ENCODE results near the gene CLDN9. TPM values are rescaled to one million over a fixed set of nuclear protein-coding genes. Genes with fewer than 3 reads are reported as not detected.

CLDN9 gene
- 2.3 TPM for total RNA-seq
- long read RNA-seq, partial matches to known transcripts, result 0 of 2 reads
- long read RNA-seq, other reads (novel, unspliced or antisense), result 0 of 2 reads

DNA sequence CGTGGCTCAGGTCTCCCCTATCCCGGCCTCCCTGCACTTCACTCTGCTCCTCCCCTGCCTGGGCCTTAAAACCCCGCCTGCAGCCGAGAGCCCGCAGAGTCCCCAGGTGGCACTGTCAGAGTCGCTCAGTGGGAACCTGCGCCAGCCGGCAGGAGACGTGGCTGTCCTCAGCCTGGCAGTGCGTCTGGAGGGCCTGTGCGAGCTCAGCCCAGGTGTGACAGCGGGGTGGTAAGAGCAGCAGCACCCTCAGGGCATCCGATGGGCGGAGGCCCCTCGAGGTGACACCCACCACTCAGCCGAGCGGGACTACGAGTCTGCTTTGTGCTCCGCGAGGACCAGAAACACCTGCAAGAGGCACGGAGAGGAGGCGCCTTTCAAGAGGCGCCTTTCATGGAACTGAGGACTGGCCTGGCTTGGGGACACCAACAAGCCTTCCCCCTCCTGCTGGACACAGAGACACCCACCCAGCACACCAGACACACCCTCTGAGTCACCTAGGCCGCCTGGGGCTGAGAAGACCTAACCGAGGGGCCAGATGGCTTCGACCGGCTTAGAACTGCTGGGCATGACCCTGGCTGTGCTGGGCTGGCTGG, at the start of gene CLDN9:
Gene CLDN9 (plus strand): TSS at position 96 of the 593 bp plus-strand sequence. CDS start 440 bp downstream, at position 536.
- intact Hi-C loops (cut with DNase I), result no loop called here
- no peak for DNase-seq (ENCODE audit: low spot score)

DNA sequence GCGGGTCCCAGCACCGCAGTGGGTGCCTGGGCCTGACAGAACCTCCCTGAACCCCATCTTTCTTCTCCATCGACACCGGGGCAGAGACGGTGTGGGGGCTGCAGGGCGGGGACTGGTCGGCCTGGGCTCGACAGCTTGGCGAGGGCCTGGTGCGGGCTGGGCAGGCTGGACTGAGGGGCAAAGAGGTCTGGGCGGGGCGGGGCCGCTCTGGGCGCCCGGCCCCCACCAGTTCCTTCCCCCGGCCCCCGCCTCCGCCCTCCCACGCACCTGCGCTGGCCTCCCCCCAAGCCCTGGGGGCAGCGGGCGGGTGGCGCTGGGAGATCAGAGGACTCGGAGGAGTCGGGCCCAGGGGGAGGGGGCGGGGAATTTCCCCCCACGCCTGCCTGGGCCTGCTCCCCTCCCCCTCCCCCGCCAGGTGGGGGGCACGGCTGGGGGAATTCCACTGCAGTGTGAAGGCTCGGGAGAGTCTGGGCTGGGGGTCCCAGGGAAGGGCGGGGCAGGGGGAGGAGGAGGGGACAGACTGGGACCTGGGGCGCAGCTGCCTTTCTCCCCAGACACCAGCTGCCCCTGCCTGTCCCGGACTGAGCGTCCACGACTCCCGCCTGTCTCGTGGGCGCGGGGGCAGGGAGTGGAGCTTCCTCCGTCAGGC, 49.5 kb upstream of the CLDN9 start:
- intact Hi-C loops (cut with DNase I), result no loop called here

DNA sequence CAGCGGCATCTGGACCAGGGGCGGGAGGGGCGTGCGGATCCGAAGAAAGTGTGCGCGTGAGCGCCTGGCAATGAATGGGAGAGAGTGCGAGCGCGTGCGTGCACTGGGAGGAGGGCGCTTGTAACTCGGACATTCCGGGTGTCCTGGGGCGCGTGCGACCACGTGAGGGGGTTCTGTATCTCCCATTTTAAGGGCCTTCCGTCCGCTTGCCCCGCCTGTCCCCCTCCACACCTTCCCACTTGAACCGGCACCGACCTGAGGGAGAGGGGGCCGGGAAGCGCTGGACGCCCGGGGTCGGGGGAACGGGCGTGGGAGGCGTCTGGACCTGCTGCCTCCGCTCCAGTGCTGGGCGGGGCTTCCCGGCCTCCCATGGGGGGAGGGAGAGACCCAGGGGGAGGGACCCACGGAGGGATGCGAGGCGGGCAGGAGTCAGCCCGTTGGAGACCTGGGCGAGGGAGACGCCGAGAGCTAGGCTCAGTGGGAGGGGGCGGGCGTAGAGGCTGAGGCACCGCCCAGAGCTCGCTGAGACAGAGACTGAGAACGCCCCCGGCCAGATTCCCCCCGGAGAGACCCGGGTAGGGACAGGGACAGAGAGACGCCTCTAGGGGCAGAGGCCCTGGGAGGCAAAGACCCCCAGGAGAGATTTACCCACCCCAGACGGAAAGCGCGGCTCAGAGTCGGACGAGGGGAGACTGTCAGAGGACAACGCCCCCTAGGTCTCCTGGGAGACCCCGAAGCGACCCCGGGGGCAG, 48.8 kb upstream of the CLDN9 start, which contains the start of gene KREMEN2:
Gene KREMEN2 (plus strand): TSS at position 553 of the 752 bp plus-strand sequence. CDS start 246 bp downstream, outside the sequence.
- no peak for DNase-seq (ENCODE audit: low spot score)
- intact Hi-C loops (cut with DNase I), result no loop called here

More for the DNA sequence above, 49.5 kb upstream of the CLDN9 start:
- no peak for DNase-seq (ENCODE audit: low spot score)

DNA sequence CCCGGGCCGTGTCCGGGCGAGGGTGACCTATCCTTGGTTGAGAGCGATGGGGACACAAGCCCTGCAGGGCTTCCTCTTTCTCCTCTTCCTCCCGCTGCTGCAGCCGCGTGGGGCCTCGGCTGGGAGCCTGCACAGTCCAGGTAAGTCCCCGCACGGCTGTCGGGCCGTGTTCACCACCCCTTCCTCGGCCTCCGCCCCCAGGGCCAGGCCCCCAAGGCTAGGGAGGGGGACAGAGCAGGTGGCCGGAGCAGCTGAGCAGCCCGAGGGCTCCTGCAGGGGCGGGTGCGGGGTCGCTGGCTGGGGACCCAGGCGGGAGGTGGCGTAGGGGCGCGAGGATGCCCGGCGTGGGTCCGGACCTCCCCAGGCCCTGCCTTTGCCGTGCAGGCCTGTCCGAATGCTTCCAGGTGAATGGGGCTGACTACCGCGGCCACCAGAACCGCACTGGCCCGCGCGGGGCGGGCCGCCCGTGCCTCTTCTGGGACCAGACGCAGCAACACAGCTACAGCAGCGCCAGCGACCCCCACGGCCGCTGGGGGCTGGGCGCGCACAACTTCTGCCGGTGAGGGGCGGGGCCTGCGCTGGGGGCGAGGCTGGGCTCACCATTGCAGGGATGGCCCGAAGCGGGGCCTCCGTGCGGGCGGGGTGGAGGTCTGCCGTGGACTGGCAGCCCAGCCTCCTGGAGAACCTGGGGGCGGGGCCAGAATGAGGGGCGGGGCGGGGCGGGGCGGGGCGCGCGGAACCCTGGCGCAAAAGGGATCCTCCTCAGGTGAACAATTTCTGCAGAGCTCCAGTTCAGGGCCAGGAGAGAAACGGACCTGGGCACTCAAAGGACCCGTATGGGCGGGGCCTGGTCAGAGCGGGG, 48.0 kb upstream of the CLDN9 start:
- DNase-seq (ENCODE audit: low spot score), result no peak
- intact Hi-C loops (cut with DNase I), result no loop called here

DNA sequence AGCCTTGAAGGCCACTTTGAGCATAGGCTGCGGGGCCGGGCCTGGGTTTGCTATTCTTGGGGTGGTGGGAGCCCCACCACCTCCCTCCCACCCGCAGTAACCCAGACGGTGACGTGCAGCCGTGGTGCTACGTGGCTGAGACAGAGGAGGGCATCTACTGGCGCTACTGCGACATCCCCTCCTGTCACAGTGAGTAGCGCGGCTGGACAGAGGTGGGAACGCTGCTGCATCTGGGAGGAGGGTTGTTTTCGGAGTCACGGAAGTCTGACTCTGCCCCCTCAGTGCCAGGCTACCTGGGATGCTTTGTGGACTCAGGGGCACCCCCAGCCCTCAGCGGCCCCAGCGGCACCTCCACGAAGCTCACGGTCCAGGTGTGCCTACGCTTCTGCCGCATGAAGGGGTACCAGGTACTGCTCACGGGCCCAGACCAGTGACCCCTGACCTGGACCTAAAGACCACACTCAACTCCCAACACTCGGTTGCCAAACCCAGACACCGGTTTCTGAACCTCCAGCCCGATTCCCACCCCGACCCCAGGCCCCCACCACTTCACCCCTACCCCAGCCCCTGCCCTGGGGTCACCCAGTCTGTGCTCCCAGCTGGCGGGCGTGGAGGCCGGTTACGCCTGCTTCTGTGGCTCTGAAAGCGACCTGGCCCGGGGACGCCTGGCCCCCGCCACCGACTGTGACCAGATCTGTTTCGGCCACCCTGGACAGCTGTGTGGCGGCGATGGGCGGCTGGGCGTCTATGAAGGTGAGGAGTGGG, 46.5 kb upstream of the CLDN9 start:
- intact Hi-C loops (cut with DNase I), result no loop called here

DNA sequence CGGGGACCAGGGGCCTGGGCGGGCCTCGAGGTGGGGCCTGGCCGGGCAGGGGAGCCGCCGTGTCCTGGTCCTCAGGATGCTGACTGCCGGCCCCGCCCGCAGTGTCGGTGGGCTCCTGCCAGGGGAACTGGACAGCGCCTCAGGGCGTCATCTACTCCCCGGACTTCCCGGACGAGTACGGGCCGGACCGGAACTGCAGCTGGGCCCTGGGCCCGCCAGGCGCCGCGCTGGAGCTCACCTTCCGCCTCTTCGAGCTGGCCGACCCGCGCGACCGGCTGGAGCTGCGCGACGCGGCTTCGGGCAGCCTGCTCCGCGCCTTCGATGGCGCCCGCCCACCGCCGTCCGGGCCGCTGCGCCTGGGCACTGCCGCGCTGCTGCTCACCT, 45.9 kb upstream of the CLDN9 start:
- no peak for DNase-seq (ENCODE audit: low spot score)
- intact Hi-C loops (cut with DNase I), result no loop called here

More for the DNA sequence above, 46.5 kb upstream of the CLDN9 start:
- no peak for DNase-seq (ENCODE audit: low spot score)

- no peak for DNase-seq (ENCODE audit: low spot score)
- intact Hi-C loops (cut with DNase I), result no loop called here
Measured at GRCh38 chr16:2967211-2967631, 45.5 kb upstream of the CLDN9 start.

- DNase-seq (ENCODE audit: low spot score), result no peak
- intact Hi-C loops (cut with DNase I), result no loop called here
Measured at GRCh38 chr16:2967721-2968161, 45.0 kb upstream of the CLDN9 start.

DNA sequence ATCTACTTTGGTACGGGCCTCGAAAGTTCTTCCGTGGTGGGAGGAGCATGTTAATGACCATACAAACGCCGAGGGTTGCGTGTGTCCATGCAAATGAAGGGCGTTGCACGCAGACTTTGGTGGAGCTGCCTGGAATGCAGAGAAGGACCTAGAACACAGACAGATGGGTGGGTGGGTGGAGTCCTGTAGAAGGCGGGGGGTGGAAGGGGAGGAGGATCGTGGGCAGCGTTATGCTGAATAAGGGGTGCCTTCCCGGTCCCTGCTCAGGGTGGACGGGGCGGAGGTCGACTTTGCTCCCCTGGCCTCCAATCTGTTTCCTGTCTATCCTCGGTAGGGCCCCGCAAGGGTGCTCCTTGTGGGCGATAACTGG, 44.4 kb upstream of the CLDN9 start:
- DNase-seq (ENCODE audit: low spot score), result no peak

DNA sequence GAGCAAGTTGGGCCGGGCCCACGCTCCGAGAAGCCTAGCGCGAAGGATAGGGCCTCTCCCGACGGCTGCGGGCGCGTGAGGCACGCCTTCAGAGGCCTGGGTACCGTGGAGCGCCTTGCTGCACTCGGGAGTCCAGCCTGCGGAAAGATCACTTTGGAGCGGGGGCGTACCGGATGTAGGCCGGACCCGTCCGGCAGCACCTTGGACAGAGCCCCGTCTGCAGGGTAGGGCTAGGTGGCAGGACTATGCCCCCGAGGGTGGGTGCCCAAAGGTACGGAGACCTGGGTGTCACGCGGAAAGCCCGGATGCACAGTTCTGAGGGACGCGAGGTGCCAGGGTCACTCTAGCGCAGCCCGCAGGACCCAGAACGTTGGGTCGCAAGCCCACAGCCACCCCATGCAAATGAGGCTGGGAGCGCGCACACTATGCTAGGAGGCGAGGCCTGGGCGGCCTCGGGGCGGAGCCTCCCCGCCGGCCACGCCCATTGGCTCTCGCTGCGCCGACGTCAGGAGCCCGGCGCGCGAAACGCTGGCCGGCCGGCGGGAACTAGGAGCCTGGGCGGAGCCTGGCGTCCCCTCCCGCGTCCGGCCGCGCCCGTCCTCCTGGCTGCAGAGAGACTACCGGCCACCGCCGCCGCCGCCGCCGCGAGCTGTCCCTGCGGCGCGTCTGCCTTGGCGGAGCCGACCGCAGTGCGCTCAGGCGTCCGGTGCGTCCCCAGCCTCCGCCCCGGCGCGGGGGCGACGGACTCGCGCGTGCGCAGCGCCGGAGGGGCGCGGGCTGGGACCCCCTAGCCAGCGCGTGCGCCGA, 43.8 kb upstream of the CLDN9 start, which contains the start of gene PAQR4:
Gene PAQR4 (plus strand): TSS at position 611 of the 807 bp plus-strand sequence. CDS start 327 bp downstream, outside the sequence.
- intact Hi-C loops (cut with DNase I), result no loop called here

More for the DNA sequence above, 44.4 kb upstream of the CLDN9 start:
- intact Hi-C loops (cut with DNase I), result no loop called here

GRCh38 chr16:2969545-2970521, 42.9 kb upstream of the CLDN9 start:
- intact Hi-C loops (cut with DNase I), result no loop called here
- DNase-seq (ENCODE audit: low spot score), result peak; percentile 85

More for the DNA sequence above, 43.8 kb upstream of the CLDN9 start, which contains the start of gene PAQR4:
- peak; percentile 93 for DNase-seq (ENCODE audit: low spot score)

DNA sequence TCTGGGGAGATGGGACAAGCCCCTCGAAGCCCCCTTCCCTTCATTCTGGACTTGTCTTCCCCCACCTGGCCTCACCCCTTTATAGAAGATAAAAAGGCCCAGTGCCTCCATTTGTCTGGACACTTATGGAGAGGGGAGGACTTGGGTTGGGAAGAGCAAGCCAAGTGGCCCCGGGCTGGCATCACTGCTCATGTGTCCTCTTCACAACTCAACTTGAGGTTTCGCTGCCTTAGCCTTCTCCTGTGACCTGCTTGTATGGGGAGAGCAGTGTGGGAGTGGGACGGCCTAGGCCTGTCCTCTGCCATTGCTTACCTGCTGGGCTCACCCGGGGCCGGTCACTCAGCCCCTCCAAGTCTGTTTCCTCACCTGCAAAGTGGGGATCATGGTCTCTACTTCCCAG, 42.2 kb upstream of the CLDN9 start:
- no peak for DNase-seq (ENCODE audit: low spot score)
- intact Hi-C loops (cut with DNase I), result no loop called here

GRCh38 chr16:2971134-2971984, 41.4 kb upstream of the CLDN9 start:
- DNase-seq (ENCODE audit: low spot score), result no peak
- intact Hi-C loops (cut with DNase I), result no loop called here

GRCh38 chr16:2971985-2972784, 40.5 kb upstream of the CLDN9 start:
- intact Hi-C loops (cut with DNase I), result no loop called here
- DNase-seq (ENCODE audit: low spot score), result no peak

DNA sequence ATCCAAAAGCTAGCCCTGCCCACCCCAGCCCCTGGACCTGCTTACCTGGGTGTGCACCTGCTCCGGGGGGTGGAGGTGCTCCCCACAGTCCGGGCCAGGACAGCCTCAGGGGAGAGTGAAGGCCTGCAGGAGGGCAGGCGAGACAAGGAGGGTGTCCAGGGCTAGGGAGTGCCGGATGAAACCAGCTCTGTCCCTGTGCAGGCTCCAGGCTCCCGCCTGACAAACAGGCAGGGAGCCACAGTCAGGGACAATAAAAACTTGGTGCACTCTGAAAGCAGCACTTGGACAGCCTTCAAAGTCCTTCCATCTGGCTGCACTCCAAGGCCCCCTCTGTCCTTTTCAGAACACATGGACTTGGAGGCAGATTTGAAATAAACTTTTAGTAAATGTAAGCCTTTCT, 39.6 kb upstream of the CLDN9 start:
- no peak for DNase-seq (ENCODE audit: low spot score)
- intact Hi-C loops (cut with DNase I), result no loop called here

All from cardiac septum (tissue), 1 donor.